Mucosa of stomach (tissue), 1 donor: Measurements from ENCODE around the gene SLC38A5.
"Not testable (repeated sequence)": the region's sequence is repeated elsewhere in the genome, so short reads cannot be mapped to it uniquely, and the experiment has no call there.

Experiments used
- H3K27me3 ChIP-seq: one replicate; pipeline ENCODE4 v1.7.0; 2013; ENCODE audit warnings: mild to moderate bottlenecking, low read length; ENCODE audit not compliant: control insufficient read depth, insufficient read depth
- H3K36me3 ChIP-seq: one replicate; pipeline ENCODE4 v1.7.0; 2013; ENCODE audit warnings: low read length; ENCODE audit not compliant: control insufficient read depth, insufficient read depth
- H3K4me1 ChIP-seq: one replicate; pipeline ENCODE4 v1.7.0; 2013; ENCODE audit warnings: mild to moderate bottlenecking, low read length; ENCODE audit not compliant: control insufficient read depth, insufficient read depth
- H3K4me3 ChIP-seq: one replicate; pipeline ENCODE4 v1.7.0; 2013; ENCODE audit warnings: low read length
- H3K9ac ChIP-seq: one replicate; pipeline ENCODE4 v1.7.0; 2013; ENCODE audit warnings: mild to moderate bottlenecking, low read length, moderate library complexity
- H3K9me3 ChIP-seq: one replicate; pipeline ENCODE4 v1.7.0; 2013; ENCODE audit warnings: mild to moderate bottlenecking, low read length, moderate library complexity; ENCODE audit not compliant: control insufficient read depth
- donor health status: Pancreatic carcinoma.

The SLC38A5 gene

GRCh38 chrX:48460606-48461005 lies 9.5 kb downstream of the SLC38A5 start:
- Histone ChIP-seq H3K9ac (no peak overlapping the region), H3K4me1 (peaks cover 4% of the 10 kb centered on the region), H3K9me3 (no peaks in the 10 kb centered on the region), H3K36me3 (no peaks in the 10 kb centered on the region), H3K4me3 (no peak overlapping the region), H3K27me3 (no peaks in the 10 kb centered on the region)

- Histone ChIP-seq H3K4me1 (no peaks in the 10 kb centered on the region), H3K4me3 (no peak overlapping the region), H3K36me3 (no peaks in the 10 kb centered on the region), H3K27me3 (no peaks in the 10 kb centered on the region), H3K9ac (no peak overlapping the region), H3K9me3 (no peaks in the 10 kb centered on the region)
Measured at GRCh38 chrX:48460031-48460430, 10.0 kb downstream of the SLC38A5 start.

DNA sequence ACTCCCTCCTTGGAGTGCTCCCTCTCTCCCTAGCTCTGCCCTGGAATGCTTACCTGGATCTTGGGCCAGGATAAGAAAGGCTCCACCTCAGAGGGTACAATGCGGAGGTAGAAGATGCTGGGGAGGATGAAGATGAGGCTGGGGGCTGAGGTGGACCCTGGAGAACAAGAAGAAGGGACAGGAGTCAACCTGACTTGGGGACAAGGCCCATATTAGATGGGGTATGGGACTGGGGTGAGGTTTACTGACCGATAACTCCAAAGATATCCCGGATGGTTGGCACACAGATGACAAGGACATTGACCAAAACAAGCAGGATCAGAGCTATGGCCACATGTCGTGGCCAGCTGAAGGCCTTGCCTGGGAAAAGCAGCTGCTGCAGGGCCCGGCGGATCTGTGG lies 10.6 kb downstream of the SLC38A5 start:
- H3K4me3 ChIP-seq, result no peak overlapping the region
- no peaks in the 10 kb centered on the region for H3K9me3 ChIP-seq
- no peaks in the 10 kb centered on the region for H3K4me1 ChIP-seq
- H3K27me3 ChIP-seq, result no peaks in the 10 kb centered on the region
- no peaks in the 10 kb centered on the region for H3K36me3 ChIP-seq
- H3K9ac ChIP-seq, result no peak overlapping the region

DNA sequence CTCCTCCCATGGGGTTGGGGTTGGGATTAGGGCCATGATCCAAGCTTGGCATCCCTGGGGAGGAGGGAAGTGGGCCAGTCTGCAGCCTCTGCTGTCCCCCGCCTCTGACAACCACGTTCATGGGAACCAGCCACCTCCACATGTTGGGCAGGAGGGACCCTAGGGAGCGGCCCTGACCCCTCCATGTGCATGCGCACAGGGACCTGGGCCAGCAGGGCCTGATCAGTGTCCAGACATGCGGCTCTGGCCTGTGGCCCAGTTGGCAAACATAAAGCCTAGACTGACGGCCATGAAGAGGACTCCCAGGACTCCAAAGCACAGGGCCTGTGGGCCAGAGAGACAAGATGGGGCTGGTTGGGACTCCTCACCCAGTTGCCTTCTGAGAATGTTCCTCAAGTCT lies 11.3 kb downstream of the SLC38A5 start:
- no peak overlapping the region for H3K9ac ChIP-seq
- no peaks in the 10 kb centered on the region for H3K36me3 ChIP-seq
- no peaks in the 10 kb centered on the region for H3K4me1 ChIP-seq
- H3K9me3 ChIP-seq, result no peaks in the 10 kb centered on the region
- H3K27me3 ChIP-seq, result no peaks in the 10 kb centered on the region
- H3K4me3 ChIP-seq, result no peak overlapping the region

DNA sequence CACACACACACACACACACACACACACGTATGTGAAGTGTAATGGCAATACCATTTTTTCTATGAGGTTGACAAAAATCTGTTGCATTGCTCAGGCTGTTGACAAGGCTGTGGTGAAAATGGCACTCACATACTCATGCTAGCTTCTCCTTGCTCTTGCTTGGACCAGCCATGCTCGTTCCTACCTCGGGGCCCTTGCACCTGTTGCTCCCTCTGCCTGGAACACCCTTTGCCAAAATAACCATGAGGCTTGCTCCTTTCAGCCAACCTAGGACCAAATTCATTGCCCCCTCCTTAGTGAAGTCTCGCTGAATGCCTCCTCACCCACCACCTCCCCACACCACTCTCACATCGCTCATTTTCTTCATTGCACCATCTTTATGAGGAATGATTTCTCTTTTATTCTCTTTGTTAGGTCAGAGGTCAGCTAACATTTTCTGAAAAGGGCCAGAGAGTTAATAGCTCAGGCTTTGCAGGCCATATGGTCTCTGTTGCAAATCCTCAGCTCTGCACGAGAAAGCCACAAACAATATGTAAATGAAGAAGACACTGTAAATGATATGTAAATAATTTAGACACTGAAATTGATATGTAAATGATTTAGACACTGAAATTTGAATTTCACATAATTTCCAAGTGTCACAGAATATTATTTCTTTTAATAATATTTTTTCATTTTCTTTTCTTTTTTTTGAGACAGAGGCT lies 13.3 kb downstream of the SLC38A5 start:
- no peaks in the 10 kb centered on the region for H3K4me1 ChIP-seq
- H3K36me3 ChIP-seq, result no peaks in the 10 kb centered on the region
- no peaks in the 10 kb centered on the region for H3K9me3 ChIP-seq
- H3K27me3 ChIP-seq, result no peaks in the 10 kb centered on the region
- no peak overlapping the region for H3K4me3 ChIP-seq
- no peak overlapping the region for H3K9ac ChIP-seq

GRCh38 chrX:48451708-48452107 lies 18.4 kb downstream of the SLC38A5 start:
- no peaks in the 10 kb centered on the region for H3K27me3 ChIP-seq
- H3K9me3 ChIP-seq, result no peaks in the 10 kb centered on the region
- H3K36me3 ChIP-seq, result no peaks in the 10 kb centered on the region
- H3K4me1 ChIP-seq, result no peaks in the 10 kb centered on the region
- no peak overlapping the region for H3K9ac ChIP-seq
- H3K4me3 ChIP-seq, result no peak overlapping the region

GRCh38 chrX:48450076-48450475 lies 20.0 kb downstream of the SLC38A5 start:
- Histone ChIP-seq H3K4me3 (no peak overlapping the region), H3K9me3 (no peaks in the 10 kb centered on the region), H3K9ac (no peak overlapping the region), H3K36me3 (no peaks in the 10 kb centered on the region), H3K4me1 (no peaks in the 10 kb centered on the region), H3K27me3 (no peaks in the 10 kb centered on the region)

DNA sequence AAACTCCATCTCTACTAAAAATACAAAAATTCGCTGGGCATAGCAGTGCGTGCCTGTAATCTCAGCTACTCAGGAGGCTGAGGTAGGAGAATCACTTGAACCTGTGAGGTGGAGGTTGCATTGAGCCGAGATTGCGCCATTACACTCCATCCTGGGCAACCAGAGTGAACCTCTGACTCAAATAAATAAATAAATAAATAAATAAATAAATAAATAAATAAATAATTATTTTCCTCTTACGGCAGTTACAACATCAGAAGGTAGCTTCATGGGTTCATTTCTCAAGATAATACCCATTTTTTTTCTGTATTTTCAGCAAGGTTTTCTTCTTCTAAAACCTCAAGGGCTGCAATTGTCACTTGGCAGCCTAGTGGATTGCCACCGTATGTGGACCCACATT lies 22.9 kb downstream of the SLC38A5 start:
- not testable (repeated sequence) for H3K27me3 ChIP-seq, H3K9ac ChIP-seq, H3K9me3 ChIP-seq, H3K4me1 ChIP-seq, H3K36me3 ChIP-seq, H3K4me3 ChIP-seq

- H3K9me3 ChIP-seq, H3K4me3 ChIP-seq, H3K9ac ChIP-seq, H3K36me3 ChIP-seq, H3K4me1 ChIP-seq, H3K27me3 ChIP-seq: not testable (repeated sequence)
Measured at GRCh38 chrX:48433713-48434112, 36.3 kb downstream of the SLC38A5 start.

GRCh38 chrX:48430166-48430565 lies 39.9 kb downstream of the SLC38A5 start:
- H3K4me1 ChIP-seq, result not testable (repeated sequence)

GRCh38 chrX:48429606-48430005 lies 40.5 kb downstream of the SLC38A5 start:
- not testable (repeated sequence) for H3K9ac ChIP-seq, H3K4me3 ChIP-seq, H3K4me1 ChIP-seq, H3K36me3 ChIP-seq, H3K27me3 ChIP-seq, H3K9me3 ChIP-seq

More at GRCh38 chrX:48430166-48430565, 39.9 kb downstream of the SLC38A5 start:
- H3K9ac ChIP-seq, H3K27me3 ChIP-seq, H3K36me3 ChIP-seq, H3K9me3 ChIP-seq, H3K4me3 ChIP-seq: not testable (repeated sequence)

DNA sequence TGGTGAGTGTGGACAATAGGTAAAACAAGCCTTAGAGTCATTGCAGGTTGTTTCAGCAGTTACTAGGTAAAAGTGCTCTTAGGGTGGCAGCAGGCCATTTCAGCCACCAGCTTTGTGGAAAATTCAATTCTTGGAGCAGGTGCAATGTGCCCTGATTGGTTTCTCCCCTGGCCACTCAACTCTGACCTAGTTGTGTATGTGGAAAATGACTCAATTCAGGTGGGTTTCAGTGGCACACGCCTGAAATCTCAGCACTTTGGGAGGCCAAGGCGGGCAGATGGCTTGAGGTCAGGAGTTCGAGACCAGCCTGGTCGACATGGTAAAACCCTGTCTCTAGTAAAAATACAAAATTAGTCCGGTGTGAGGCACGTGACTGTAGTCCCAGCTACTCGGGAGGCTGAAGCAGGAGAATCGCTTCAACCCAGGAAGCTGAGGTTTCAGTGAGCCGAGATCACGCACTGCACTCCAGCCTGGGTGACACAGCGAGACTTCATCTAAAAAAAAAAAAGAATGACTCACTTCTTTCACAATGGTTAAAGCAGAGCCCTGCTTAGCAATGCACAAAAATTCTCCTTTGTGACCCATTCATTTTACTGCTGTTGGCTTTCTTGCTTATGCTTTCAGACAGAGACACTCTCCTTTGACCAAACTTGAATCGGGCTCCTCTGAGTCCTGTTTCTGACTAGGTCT lies 42.9 kb downstream of the SLC38A5 start:
- H3K9ac ChIP-seq, H3K4me1 ChIP-seq, H3K36me3 ChIP-seq, H3K9me3 ChIP-seq, H3K4me3 ChIP-seq, H3K27me3 ChIP-seq: not testable (repeated sequence)

DNA sequence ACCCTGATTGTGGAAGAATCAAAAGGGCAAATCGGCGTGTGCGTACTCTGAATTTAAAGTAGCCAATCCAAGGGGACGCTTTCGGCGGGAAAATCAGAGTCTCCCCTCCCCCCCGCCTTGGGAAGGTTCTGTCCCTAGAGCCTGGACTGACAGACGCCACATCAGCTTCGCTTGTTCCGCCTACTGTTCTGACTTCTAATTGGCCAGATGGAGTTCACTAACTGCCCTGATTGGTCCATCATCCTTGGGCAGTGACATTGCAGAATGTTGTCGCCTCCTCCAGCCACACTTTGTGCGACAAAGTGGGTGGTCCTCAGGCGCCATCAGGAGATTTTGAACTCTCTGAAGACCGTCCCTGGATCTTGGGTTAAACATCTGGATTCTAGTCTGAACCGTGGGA lies 58.2 kb downstream of the SLC38A5 start, which contains the start of gene SSX4B:
SSX4B (minus strand) TSS at position 101 of the 400 bp plus-strand sequence. CDS start 588 bp downstream, outside the sequence.
- not testable (repeated sequence) for H3K36me3 ChIP-seq, H3K27me3 ChIP-seq, H3K4me1 ChIP-seq, H3K9me3 ChIP-seq, H3K9ac ChIP-seq, H3K4me3 ChIP-seq
